ENCODE results near the gene RIMS3.

The RIMS3 gene

GRCh38 chr1:40625076-40625475, 40.4 kb downstream of the RIMS3 start:
- no peak overlapping the region for H3K27ac ChIP-seq (ENCODE audit: low read length)
- no peak for DNase-seq
- TF ChIP-seq CTCF (IDR thresholded peaks at IDR 0.05; ENCODE audit: low read length) (peak; percentile 15; the same call in 1 of the 2 replicates), EZH2 (optimal IDR thresholded peaks at IDR 0.05; ENCODE audit: low read depth, low read length) (no peak), EZH2phosphoT487 (IDR thresholded peaks at IDR 0.05; ENCODE audit: low read length) (no peak)

GRCh38 chr1:40622936-40623629, 42.4 kb downstream of the RIMS3 start:
- DNase-seq = no peak
- Histone ChIP-seq H3K9me2 (replicated peaks; ENCODE audit: insufficient read depth, low read length) (no peaks in the 10 kb centered on the region), H3K4me3 (ENCODE audit: low read length) (no peak overlapping the region), H3K4me1 (ENCODE audit: low read length) (no peaks in the 10 kb centered on the region), H3K4me2 (ENCODE audit: low read depth, low read length) (no peak overlapping the region), H3K27me3 (replicated peaks; ENCODE audit: insufficient read depth, low read length) (no peaks in the 10 kb centered on the region), H2AFZ (ENCODE audit: low read length) (no peak overlapping the region), H3K36me3 (replicated peaks; ENCODE audit: insufficient read depth, low read length) (no peaks in the 10 kb centered on the region), H3K27ac (ENCODE audit: low read length) (no peak overlapping the region), H3K9ac (ENCODE audit: low read length) (no peak overlapping the region), H4K20me1 (ENCODE audit: insufficient read depth, low read length) (no peaks in the 10 kb centered on the region), H3F3A (ENCODE audit: insufficient read depth, low read length) (no peaks in the 10 kb centered on the region), H3K79me2 (ENCODE audit: low read length) (no peaks in the 10 kb centered on the region), H3K9me3 (replicated peaks; ENCODE audit: insufficient read depth, low read length) (no peaks in the 10 kb centered on the region)
- TF ChIP-seq EZH2 (optimal IDR thresholded peaks at IDR 0.05; ENCODE audit: low read depth, low read length) (no peak), EZH2phosphoT487 (IDR thresholded peaks at IDR 0.05; ENCODE audit: low read length) (no peak), CTCF (IDR thresholded peaks at IDR 0.05; ENCODE audit: low read length) (no peak)

More at GRCh38 chr1:40625076-40625475, 40.4 kb downstream of the RIMS3 start:
- no peak overlapping the region for H3K4me2 ChIP-seq (ENCODE audit: low read depth, low read length)
- H3K4me1 ChIP-seq (ENCODE audit: low read length) = no peaks in the 10 kb centered on the region
- H3K9me2 ChIP-seq (replicated peaks; ENCODE audit: insufficient read depth, low read length) = no peaks in the 10 kb centered on the region
- no peak overlapping the region for H3K9ac ChIP-seq (ENCODE audit: low read length)
- H4K20me1 ChIP-seq (ENCODE audit: insufficient read depth, low read length) = no peaks in the 10 kb centered on the region
- H3F3A ChIP-seq (ENCODE audit: insufficient read depth, low read length) = no peaks in the 10 kb centered on the region
- H3K4me3 ChIP-seq (ENCODE audit: low read length) = no peak overlapping the region
- H3K79me2 ChIP-seq (ENCODE audit: low read length) = no peaks in the 10 kb centered on the region
- no peaks in the 10 kb centered on the region for H3K9me3 ChIP-seq (replicated peaks; ENCODE audit: insufficient read depth, low read length)
- H2AFZ ChIP-seq (ENCODE audit: low read length) = no peak overlapping the region
- H3K36me3 ChIP-seq (replicated peaks; ENCODE audit: insufficient read depth, low read length) = no peaks in the 10 kb centered on the region
- H3K27me3 ChIP-seq (replicated peaks; ENCODE audit: insufficient read depth, low read length) = no peaks in the 10 kb centered on the region

GRCh38 chr1:40621821-40622450, 43.5 kb downstream of the RIMS3 start:
- no peaks in the 10 kb centered on the region for H4K20me1 ChIP-seq (ENCODE audit: insufficient read depth, low read length)
- H3K4me3 ChIP-seq (ENCODE audit: low read length) = no peak overlapping the region
- no peak overlapping the region for H3K4me2 ChIP-seq (ENCODE audit: low read depth, low read length)
- no peaks in the 10 kb centered on the region for H3F3A ChIP-seq (ENCODE audit: insufficient read depth, low read length)
- H3K27me3 ChIP-seq (replicated peaks; ENCODE audit: insufficient read depth, low read length) = no peaks in the 10 kb centered on the region
- TF ChIP-seq EZH2 (optimal IDR thresholded peaks at IDR 0.05; ENCODE audit: low read depth, low read length) (no peak), CTCF (IDR thresholded peaks at IDR 0.05; ENCODE audit: low read length) (no peak), EZH2phosphoT487 (IDR thresholded peaks at IDR 0.05; ENCODE audit: low read length) (no peak)
- no peak overlapping the region for H3K27ac ChIP-seq (ENCODE audit: low read length)
- H3K36me3 ChIP-seq (replicated peaks; ENCODE audit: insufficient read depth, low read length) = no peaks in the 10 kb centered on the region
- no peak overlapping the region for H3K9ac ChIP-seq (ENCODE audit: low read length)
- H3K9me3 ChIP-seq (replicated peaks; ENCODE audit: insufficient read depth, low read length) = no peaks in the 10 kb centered on the region
- no peaks in the 10 kb centered on the region for H3K79me2 ChIP-seq (ENCODE audit: low read length)
- DNase-seq = no peak
- no peaks in the 10 kb centered on the region for H3K4me1 ChIP-seq (ENCODE audit: low read length)
- no peaks in the 10 kb centered on the region for H3K9me2 ChIP-seq (replicated peaks; ENCODE audit: insufficient read depth, low read length)
- no peak overlapping the region for H2AFZ ChIP-seq (ENCODE audit: low read length)
